NCI-H2107 (cell line): ENCODE measurements around the gene NRBF2.
"Not testable (repeated sequence)": the region's sequence is repeated elsewhere in the genome, so short reads cannot be mapped to it uniquely, and the experiment has no call there.

Experiments used
- DNase-seq: peaks from one replicate; lab custom pipeline; 2025; lab: John Stamatoyannopoulos, UW

Gene NRBF2

GRCh38 chr10:63119041-63119440 lies 14.1 kb upstream of the NRBF2 start:
- no peak for DNase-seq

- DNase-seq: no peak
Measured at GRCh38 chr10:63120554-63120953, 12.6 kb upstream of the NRBF2 start.

GRCh38 chr10:63123727-63124362 lies 9.3 kb upstream of the NRBF2 start:
- DNase-seq: no peak

- no peak for DNase-seq
Measured at GRCh38 chr10:63125459-63125858, 7.7 kb upstream of the NRBF2 start.

GRCh38 chr10:63128443-63128842 lies 4.7 kb upstream of the NRBF2 start:
- DNase-seq: no peak

GRCh38 chr10:63129888-63130287 lies 3.2 kb upstream of the NRBF2 start:
- no peak for DNase-seq

GRCh38 chr10:63132651-63133055 lies 475 bp upstream of the NRBF2 start:
- no peak for DNase-seq

- no peak for DNase-seq
Measured at GRCh38 chr10:63133821-63134557, 861 bp downstream of the NRBF2 start.

GRCh38 chr10:63137306-63137705 lies 4.2 kb downstream of the NRBF2 start:
- no peak for DNase-seq

- no peak for DNase-seq
Measured at GRCh38 chr10:63140077-63140476, 6.9 kb downstream of the NRBF2 start.

GRCh38 chr10:63142136-63142535 lies 9.0 kb downstream of the NRBF2 start:
- DNase-seq: no peak

GRCh38 chr10:63143987-63144386 lies 10.9 kb downstream of the NRBF2 start:
- DNase-seq: no peak

GRCh38 chr10:63145782-63146181 lies 12.7 kb downstream of the NRBF2 start:
- no peak for DNase-seq

GRCh38 chr10:63146503-63146902 lies 13.4 kb downstream of the NRBF2 start:
- no peak for DNase-seq

- DNase-seq: no peak
Measured at GRCh38 chr10:63150745-63151144, 17.6 kb downstream of the NRBF2 start.

GRCh38 chr10:63153868-63154545 lies 20.9 kb downstream of the NRBF2 start:
- DNase-seq: not testable (repeated sequence)

- no peak for DNase-seq
Measured at GRCh38 chr10:63154546-63155387, 21.6 kb downstream of the NRBF2 start.

- DNase-seq: no peak
Measured at GRCh38 chr10:63155388-63156020, 22.4 kb downstream of the NRBF2 start.

GRCh38 chr10:63156236-63156635 lies 23.1 kb downstream of the NRBF2 start:
- no peak for DNase-seq

GRCh38 chr10:63157845-63158624 lies 24.9 kb downstream of the NRBF2 start:
- peak; percentile 23 for DNase-seq

GRCh38 chr10:63161592-63161991 lies 28.5 kb downstream of the NRBF2 start:
- DNase-seq: no peak
